ENCODE results near the gene PPP3CA. TPM values are rescaled to one million over a fixed set of nuclear protein-coding genes. Genes with fewer than 3 reads are reported as not detected.

The PPP3CA gene
- total and polyA plus RNA-seq, 2 of the 8 experiments (the other 6 are each of a cell fraction or from before 2014, with no cell fraction given), result 7.9 to 35.0 TPM

- POLR2A ChIA-PET (ENCODE audit: partially characterized antibody), result no interaction called here
- no peaks in the 10 kb centered on the region for H3K36me3 ChIP-seq (ENCODE audit: control insufficient read depth in 2 of 4, insufficient read depth in 4 of 4, low read length in 3 of 4)
Observed at GRCh38 chr4:101251261-101251660, 96.1 kb downstream of the PPP3CA start.

More at GRCh38 chr4:101251261-101251660, 96.1 kb downstream of the PPP3CA start:
- H4K91ac ChIP-seq (replicated peaks; ENCODE audit: insufficient read length, low read length), result no peak overlapping the region
- H4K8ac ChIP-seq (ENCODE audit: extremely low read depth, insufficient read depth, low read length), result no peak overlapping the region
- no peak overlapping the region for H3K9ac ChIP-seq (replicated peaks in 1 of 4; ENCODE audit: extremely low read depth in 1 of 4, low read depth in 3 of 4, low read length in 3 of 4)
- H2BK120ac ChIP-seq (replicated peaks; ENCODE audit: low read depth, low read length), result no peak overlapping the region
- 94% methylated on average over 3 of the region's 3 CpGs; no CpG with 5 or more reads in 1 of the 2 experiments for WGBS, 2 experiments (ENCODE audit: extremely low coverage in 1 of 2, insufficient coverage in 1 of 2, insufficient read length in 1 of 2, insufficient replicate concordance in 2 of 2, low coverage in 1 of 2, low lambda C conversion rate in 2 of 2, missing lambda C conversion rate in 1 of 2)
- no peak overlapping the region for H3K56ac ChIP-seq (replicated peaks; ENCODE audit: insufficient read length, low read depth, low read length)
- H2BK20ac ChIP-seq (ENCODE audit: low read length), result no peak overlapping the region
- H4K20me1 ChIP-seq (replicated peaks in 1 of 2; ENCODE audit: control insufficient read depth in 1 of 2, insufficient read depth in 2 of 2, low read length in 2 of 2), result peaks cover 0 to 1% of the 10 kb centered on the region in 2 experiments
- no peak overlapping the region for H3K14ac ChIP-seq (ENCODE audit: insufficient read length)
- no peak overlapping the region for H2AFZ ChIP-seq (ENCODE audit: low read length)
- H2BK15ac ChIP-seq (ENCODE audit: low read length), result no peak overlapping the region
- H3K18ac ChIP-seq (ENCODE audit: extremely low read depth, low read length), result no peak overlapping the region
- H3K4ac ChIP-seq (replicated peaks; ENCODE audit: insufficient read length, low read depth, low read length), result no peak overlapping the region
- H3K79me1 ChIP-seq (ENCODE audit: low read depth, low read length), result no peaks in the 10 kb centered on the region
- H4K5ac ChIP-seq (ENCODE audit: insufficient read length, low read depth, low read length), result no peak overlapping the region
- no peak overlapping the region for H2BK12ac ChIP-seq (ENCODE audit: low read depth, low read length)
- H3K4me3 ChIP-seq (ENCODE audit: extremely low read depth in 1 of 4, insufficient read depth in 2 of 4, low read depth in 3 of 4, low read length in 4 of 4), result no peak overlapping the region
- H2AK5ac ChIP-seq (ENCODE audit: low read depth, low read length), result no peak overlapping the region
- FAIRE-seq, result no peak
- no peak overlapping the region for H3K23ac ChIP-seq (ENCODE audit: insufficient read length)
- H3K27ac ChIP-seq (ENCODE audit: low read depth, low read length), result no peak overlapping the region
- H2BK5ac ChIP-seq (ENCODE audit: low read depth, low read length), result no peak overlapping the region
- TF ChIP-seq SRF (IDR thresholded peaks at IDR 0.05; ENCODE audit: low read depth, low read length) (no peak), CREB1 (IDR thresholded peaks at IDR 0.05) (no peak), CBX5 (IDR thresholded peaks at IDR 0.05; ENCODE audit: low read depth, low read length) (no peak), SP1 (IDR thresholded peaks at IDR 0.05; ENCODE audit: low read depth, low read length) (no peak), SIN3A (conservative IDR thresholded peaks at IDR 0.05 in 1 of 2, IDR thresholded peaks at IDR 0.05 in 1 of 2; ENCODE audit: low read depth in 1 of 2, low read length in 2 of 2) (no peak), BRCA1 (IDR thresholded peaks at IDR 0.05; ENCODE audit: low read depth, low read length) (no peak), E2F6 (IDR thresholded peaks at IDR 0.05) (no peak)
- peaks cover 0 to 30% of the 10 kb centered on the region in 2 experiments; a peak in 2 of 4 replicates for H3K79me2 ChIP-seq (ENCODE audit: control insufficient read depth in 1 of 2, insufficient read depth in 2 of 2, low read length in 2 of 2)
- CTCF ChIA-PET (ENCODE audit: partially characterized antibody), result no interaction called here
- DNase-seq (ENCODE audit: low read depth in 1 of 2, low spot score in 2 of 2), result no peak
- no peaks in the 10 kb centered on the region for H3K23me2 ChIP-seq (ENCODE audit: low read depth, low read length)
- 0 out of 7 replicates have a peak, but pooled peaks cover 0 to 2% (median 0%) of the 10 kb centered on the region in 4 experiments for H3K4me1 ChIP-seq (replicated peaks in 1 of 4; ENCODE audit: control insufficient read depth in 3 of 4, insufficient read depth in 4 of 4, low read length in 3 of 4)
- no peaks in the 10 kb centered on the region for H3K9me3 ChIP-seq (ENCODE audit: insufficient read depth in 2 of 2, low read depth in 1 of 2, low read length in 1 of 2)
- no peak overlapping the region for H3K4me2 ChIP-seq (ENCODE audit: insufficient read depth in 1 of 2, low read depth in 2 of 2, low read length in 2 of 2)
- no peaks in the 10 kb centered on the region for H3K27me3 ChIP-seq (replicated peaks in 1 of 4; ENCODE audit: control insufficient read depth in 3 of 4, extremely low read depth in 1 of 4, insufficient read depth in 3 of 4, low read length in 3 of 4)

Measured in H1 (cell line).